ENCODE measurements around the gene BRD1. TPM values are rescaled to one million over a fixed set of nuclear protein-coding genes. Genes with fewer than 3 reads are reported as not detected.

BRD1 gene
- total RNA-seq, 2 experiments from 2014 or later = 26.0 to 27.0 TPM

DNA sequence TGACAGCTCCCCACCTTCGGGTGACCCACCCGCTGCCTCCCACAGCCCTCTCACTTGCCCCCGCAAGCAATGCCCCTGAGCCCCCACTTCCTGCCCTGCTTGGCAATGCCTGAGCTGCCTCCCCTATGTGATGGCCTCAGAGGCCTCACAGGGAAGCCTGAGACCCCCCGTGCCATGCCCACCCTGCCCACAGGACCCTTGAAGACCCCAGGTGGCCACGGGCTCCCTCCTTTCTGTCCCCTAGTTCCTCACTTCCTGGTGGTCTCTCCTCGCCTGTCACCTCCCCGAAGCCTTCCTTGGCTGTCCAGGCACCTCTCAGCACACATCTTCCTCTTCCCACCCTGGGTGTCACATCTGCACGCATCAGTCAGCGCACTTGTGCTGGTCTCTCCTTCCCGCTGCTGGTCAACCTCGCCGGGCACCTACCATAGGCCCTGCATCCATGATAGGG is 90.5 kb downstream of the BRD1 start:
- Mint-ChIP-seq H3K27ac (no peak overlapping the region), H3K9me3 (peaks cover 6% of the 10 kb centered on the region), H3K4me1 (ENCODE audit: low read depth) (peaks cover 6% of the 10 kb centered on the region), H3K36me3 (ENCODE audit: low read depth) (no peaks in the 10 kb centered on the region), H3K27me3 (ENCODE audit: low read depth) (peaks cover 17% of the 10 kb centered on the region), H3K4me3 (no peak overlapping the region)
- intact Hi-C loops (cut with micrococcal nuclease) = no loop called here
- CTCF ChIA-PET = interaction anchor here (1.5 kb wide), 1 partner anchor 11 kb away, joined by 4 read pairs; no protein-coding TSS in a partner anchor
- no peak for DNase-seq

DNA sequence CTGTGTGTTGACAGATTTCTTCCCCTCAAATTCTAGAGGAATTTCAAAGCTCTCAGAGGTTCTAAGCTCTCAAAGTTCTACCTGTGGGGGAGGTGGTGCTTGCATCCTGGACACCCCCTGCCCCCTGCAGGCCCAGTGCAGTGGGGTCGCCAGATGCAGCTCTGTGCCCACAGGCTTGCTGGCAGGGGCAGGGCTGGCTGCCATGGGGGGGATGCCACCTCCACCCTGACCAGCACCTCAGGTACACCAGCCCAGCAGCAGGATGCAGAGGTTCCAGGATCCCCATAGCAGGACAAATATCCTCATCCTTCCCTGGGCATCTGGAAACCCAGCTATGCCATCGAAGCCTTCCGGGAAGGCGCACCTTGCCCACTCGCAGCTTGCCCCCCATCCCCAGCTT is 91.1 kb downstream of the BRD1 start:
- DNase-seq = no peak
- Mint-ChIP-seq H3K27ac (no peak overlapping the region), H3K4me3 (no peak overlapping the region), H3K36me3 (ENCODE audit: low read depth) (no peaks in the 10 kb centered on the region), H3K4me1 (ENCODE audit: low read depth) (peaks cover 6% of the 10 kb centered on the region), H3K9me3 (peaks cover 6% of the 10 kb centered on the region), H3K27me3 (ENCODE audit: low read depth) (peaks cover 19% of the 10 kb centered on the region)
- CTCF ChIA-PET = interaction anchor here (0.7 to 1.5 kb wide), 3 partner anchors 11 to 41 kb away, joined by 3 to 4 read pairs (median 3); no protein-coding TSS in a partner anchor
- intact Hi-C loops (cut with micrococcal nuclease) = no loop called here

DNA sequence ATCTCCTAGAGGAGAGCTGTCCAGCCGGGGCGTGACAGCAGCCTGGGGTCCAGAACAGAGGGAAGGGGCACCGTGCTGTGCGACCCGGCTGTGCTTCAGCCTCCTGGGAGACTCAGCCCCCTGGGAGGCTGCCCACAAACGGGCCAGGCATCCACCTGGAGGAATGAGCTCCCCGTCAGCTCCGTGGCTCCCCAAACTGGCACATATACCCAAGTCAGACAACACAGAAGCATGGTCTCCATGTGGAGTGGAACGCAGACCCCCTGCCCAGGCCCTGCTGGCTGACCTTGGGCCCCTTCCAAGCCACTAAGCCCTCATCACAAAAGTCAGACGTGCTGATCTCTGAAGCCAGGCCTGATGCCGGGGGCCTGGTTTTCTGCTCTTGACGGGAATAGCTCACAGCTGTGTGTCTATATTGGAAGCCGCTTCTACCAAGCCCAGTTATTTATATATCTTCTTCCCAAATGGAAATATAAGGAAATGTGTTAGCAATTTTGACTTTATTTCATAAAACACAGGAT is 91.7 kb downstream of the BRD1 start:
- peaks cover 6% of the 10 kb centered on the region for H3K9me3 Mint-ChIP-seq
- no peak overlapping the region for H3K27ac Mint-ChIP-seq
- H3K4me1 Mint-ChIP-seq (ENCODE audit: low read depth) = peaks cover 6% of the 10 kb centered on the region
- CTCF ChIA-PET = interaction anchor here (0.7 to 1.5 kb wide), 3 partner anchors 10 to 41 kb away, joined by 3 to 4 read pairs (median 3); no protein-coding TSS in a partner anchor
- H3K4me3 Mint-ChIP-seq = no peak overlapping the region
- no peaks in the 10 kb centered on the region for H3K36me3 Mint-ChIP-seq (ENCODE audit: low read depth)
- H3K27me3 Mint-ChIP-seq (ENCODE audit: low read depth) = peaks cover 19% of the 10 kb centered on the region
- intact Hi-C loops (cut with micrococcal nuclease) = no loop called here
- DNase-seq = no peak

DNA sequence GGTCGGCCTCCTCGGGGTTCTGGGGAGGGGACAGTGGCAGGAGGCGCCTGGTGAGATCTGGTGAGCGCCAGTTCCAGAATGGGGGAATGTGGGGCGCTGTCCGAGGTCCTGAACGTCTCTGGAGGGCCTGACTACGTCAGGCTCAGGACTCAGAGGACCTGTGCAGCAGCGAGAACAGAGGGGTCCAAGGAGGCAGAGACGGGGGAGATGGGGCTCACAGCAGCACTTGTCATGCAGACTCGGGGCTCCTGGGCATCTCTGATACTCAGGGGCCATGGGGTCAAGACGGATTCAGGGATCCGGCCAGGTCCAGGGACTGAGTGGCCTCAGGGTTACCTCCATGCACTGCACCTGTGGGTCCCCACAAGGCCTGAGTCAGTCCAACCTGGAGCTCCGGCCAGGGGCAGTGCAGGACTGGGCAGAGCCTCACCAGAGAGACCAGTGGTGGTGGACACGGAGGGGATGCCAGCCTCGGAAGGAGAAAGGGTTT is 92.2 kb downstream of the BRD1 start:
- DNase-seq = peak; percentile 25
- peaks cover 22% of the 10 kb centered on the region for H3K27me3 Mint-ChIP-seq (ENCODE audit: low read depth)
- peaks cover 6% of the 10 kb centered on the region for H3K4me1 Mint-ChIP-seq (ENCODE audit: low read depth)
- H3K27ac Mint-ChIP-seq = no peak overlapping the region
- H3K36me3 Mint-ChIP-seq (ENCODE audit: low read depth) = no peaks in the 10 kb centered on the region
- intact Hi-C loops (cut with micrococcal nuclease) = no loop called here
- no peak overlapping the region for H3K4me3 Mint-ChIP-seq
- CTCF ChIA-PET = interaction anchor here (1.4 kb wide), 1 partner anchor 11 kb away, joined by 3 read pairs; no protein-coding TSS in a partner anchor
- H3K9me3 Mint-ChIP-seq = peaks cover 6% of the 10 kb centered on the region

DNA sequence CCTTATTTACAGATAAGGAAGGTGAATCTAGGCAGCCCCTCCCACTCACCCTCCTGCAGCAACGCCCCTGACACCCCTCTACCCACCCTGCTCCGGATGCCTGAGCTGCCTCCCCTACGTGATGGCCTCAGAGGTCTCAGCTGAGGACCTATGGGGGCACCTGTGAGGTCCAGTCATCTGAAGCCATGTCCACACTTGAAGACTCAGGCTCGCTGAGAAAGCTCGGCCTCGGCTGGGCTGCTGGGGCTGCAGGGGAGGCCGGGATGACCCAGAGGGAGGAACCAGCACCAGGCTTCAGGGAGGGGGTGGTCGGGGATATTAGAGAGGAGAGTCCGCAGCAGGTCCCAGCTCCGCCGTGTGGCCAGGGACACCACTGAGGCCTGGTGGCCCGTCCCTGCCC is 92.8 kb downstream of the BRD1 start:
- CTCF ChIA-PET = no interaction called here
- Mint-ChIP-seq H3K36me3 (ENCODE audit: low read depth) (no peaks in the 10 kb centered on the region), H3K9me3 (peaks cover 6% of the 10 kb centered on the region), H3K4me1 (ENCODE audit: low read depth) (peaks cover 6% of the 10 kb centered on the region), H3K27me3 (ENCODE audit: low read depth) (peaks cover 23% of the 10 kb centered on the region), H3K27ac (no peak overlapping the region), H3K4me3 (no peak overlapping the region)
- intact Hi-C loops (cut with micrococcal nuclease) = no loop called here
- DNase-seq = no peak

DNA sequence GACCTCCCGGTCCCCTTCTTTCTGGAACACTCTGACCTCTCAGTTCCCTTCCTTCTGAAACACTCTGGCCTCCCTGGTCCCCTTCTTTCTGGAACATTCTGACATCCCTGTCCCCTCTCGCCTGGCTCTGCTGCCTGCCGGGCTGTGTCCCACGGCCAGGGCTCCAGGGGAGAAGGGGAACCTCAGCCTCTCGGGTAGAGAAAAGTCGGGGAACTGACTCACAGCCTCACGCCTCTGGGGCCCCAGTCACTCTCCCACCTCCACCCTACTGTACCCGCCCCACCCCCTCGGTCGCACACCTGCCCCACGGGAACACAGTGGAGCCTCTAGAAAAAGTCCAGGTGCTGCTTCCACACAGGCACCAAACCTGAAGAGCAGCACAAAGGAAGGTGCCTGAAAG is 93.3 kb downstream of the BRD1 start:
- H3K4me1 Mint-ChIP-seq (ENCODE audit: low read depth) = peaks cover 6% of the 10 kb centered on the region
- no peak overlapping the region for H3K4me3 Mint-ChIP-seq
- intact Hi-C loops (cut with micrococcal nuclease) = no loop called here
- H3K36me3 Mint-ChIP-seq (ENCODE audit: low read depth) = no peaks in the 10 kb centered on the region
- DNase-seq = no peak
- peaks cover 18% of the 10 kb centered on the region for H3K27me3 Mint-ChIP-seq (ENCODE audit: low read depth)
- CTCF ChIA-PET = no interaction called here
- peaks cover under 1% of the 10 kb centered on the region for H3K9me3 Mint-ChIP-seq
- H3K27ac Mint-ChIP-seq = no peak overlapping the region

DNA sequence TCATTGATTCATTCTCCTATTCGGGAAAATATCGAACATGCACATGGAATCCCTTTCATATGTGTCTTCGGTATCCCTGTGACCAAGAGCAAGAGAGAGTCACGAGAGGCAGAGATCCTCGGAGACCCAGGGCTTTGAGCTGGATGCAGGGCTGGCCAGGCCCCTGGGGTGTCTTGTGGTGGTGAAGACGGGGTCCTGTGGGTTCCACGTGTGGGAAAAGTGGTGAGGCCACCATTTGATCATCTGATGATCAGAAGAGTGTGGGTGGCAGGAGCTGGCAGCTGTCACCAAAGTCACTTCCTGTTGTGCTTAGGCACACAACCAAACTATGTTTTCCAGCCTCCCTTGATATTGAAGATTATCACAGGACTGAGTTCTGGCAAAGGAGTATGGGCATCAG is 94.0 kb downstream of the BRD1 start:
- no peak for DNase-seq
- intact Hi-C loops (cut with micrococcal nuclease) = no loop called here
- no peaks in the 10 kb centered on the region for H3K36me3 Mint-ChIP-seq (ENCODE audit: low read depth)
- H3K9me3 Mint-ChIP-seq = no peaks in the 10 kb centered on the region
- peaks cover 6% of the 10 kb centered on the region for H3K4me1 Mint-ChIP-seq (ENCODE audit: low read depth)
- H3K4me3 Mint-ChIP-seq = no peak overlapping the region
- H3K27ac Mint-ChIP-seq = no peak overlapping the region
- CTCF ChIA-PET = no interaction called here
- peaks cover 22% of the 10 kb centered on the region for H3K27me3 Mint-ChIP-seq (ENCODE audit: low read depth)

DNA sequence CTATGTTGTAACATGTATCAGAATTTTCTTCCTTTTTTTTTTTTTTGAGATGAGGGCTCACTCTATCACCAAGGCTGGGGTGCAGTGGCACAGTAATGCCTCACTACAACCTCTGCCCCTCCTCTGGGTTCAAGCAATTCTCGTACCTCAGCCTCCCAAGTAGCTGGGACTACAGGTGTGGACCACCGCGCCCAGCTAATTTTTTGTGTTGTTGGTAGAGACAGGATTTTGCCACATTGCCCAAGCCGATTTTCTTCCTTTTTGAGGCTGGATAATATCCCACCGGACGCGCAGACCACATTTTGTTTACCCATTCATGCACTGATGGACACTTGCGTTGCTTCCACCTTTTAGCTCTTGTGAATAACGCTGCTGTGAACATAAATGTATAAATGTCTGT is 97.0 kb downstream of the BRD1 start:
- Mint-ChIP-seq H3K4me3 (no peak overlapping the region), H3K27me3 (ENCODE audit: low read depth) (peaks cover 27% of the 10 kb centered on the region), H3K9me3 (no peaks in the 10 kb centered on the region), H3K4me1 (ENCODE audit: low read depth) (peaks cover 10% of the 10 kb centered on the region), H3K36me3 (ENCODE audit: low read depth) (no peaks in the 10 kb centered on the region), H3K27ac (no peak overlapping the region)
- no peak for DNase-seq
- intact Hi-C loops (cut with micrococcal nuclease) = no loop called here
- CTCF ChIA-PET = no interaction called here

DNA sequence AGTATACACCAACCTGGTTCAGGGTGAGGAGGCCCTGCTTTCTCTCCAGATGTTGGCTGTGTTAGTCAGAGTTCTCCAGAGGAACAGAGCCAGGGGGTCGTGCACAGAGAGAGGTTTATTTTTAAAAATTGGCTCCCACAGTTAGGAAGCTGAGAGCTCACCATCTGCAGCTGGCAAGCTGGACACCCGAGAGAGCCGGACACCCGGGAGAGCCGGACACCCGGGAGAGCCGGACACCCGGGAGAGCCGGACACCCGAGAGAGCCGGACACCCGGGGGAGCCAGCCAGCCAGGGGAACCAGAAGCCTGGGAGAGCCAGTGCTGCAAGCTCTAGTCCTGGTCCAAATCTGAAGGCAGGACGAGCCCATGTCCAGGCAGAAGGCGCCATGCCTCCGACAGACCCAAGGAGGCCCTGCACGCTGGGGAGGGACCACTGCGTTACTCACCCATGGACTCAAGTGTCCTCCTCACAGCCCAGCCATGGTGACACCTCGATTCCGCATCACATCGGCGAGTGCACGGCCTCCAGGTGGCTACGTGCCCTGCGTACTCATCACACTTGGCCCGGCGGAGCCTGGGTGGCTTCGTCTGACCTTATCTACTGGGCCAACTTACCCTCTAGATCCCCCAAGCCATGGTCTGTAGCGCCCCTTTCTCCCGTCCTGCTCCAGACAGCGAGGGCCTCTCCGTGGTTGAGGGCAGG is 99.0 kb downstream of the BRD1 start:
- CTCF ChIA-PET = interaction anchor here (1.0 to 1.2 kb wide), 2 partner anchors 27 kb away, joined by 3 to 6 read pairs; no protein-coding TSS in a partner anchor
- intact Hi-C loops (cut with micrococcal nuclease) = loop anchor here (10.0 kb wide), 1 partner anchor 684 kb away; no protein-coding TSS in a partner anchor
- Mint-ChIP-seq H3K27ac (no peak overlapping the region), H3K9me3 (no peaks in the 10 kb centered on the region), H3K4me1 (ENCODE audit: low read depth) (peaks cover 10% of the 10 kb centered on the region), H3K4me3 (no peak overlapping the region), H3K27me3 (ENCODE audit: low read depth) (peaks cover 27% of the 10 kb centered on the region), H3K36me3 (ENCODE audit: low read depth) (no peaks in the 10 kb centered on the region)
- no peak for DNase-seq

DNA sequence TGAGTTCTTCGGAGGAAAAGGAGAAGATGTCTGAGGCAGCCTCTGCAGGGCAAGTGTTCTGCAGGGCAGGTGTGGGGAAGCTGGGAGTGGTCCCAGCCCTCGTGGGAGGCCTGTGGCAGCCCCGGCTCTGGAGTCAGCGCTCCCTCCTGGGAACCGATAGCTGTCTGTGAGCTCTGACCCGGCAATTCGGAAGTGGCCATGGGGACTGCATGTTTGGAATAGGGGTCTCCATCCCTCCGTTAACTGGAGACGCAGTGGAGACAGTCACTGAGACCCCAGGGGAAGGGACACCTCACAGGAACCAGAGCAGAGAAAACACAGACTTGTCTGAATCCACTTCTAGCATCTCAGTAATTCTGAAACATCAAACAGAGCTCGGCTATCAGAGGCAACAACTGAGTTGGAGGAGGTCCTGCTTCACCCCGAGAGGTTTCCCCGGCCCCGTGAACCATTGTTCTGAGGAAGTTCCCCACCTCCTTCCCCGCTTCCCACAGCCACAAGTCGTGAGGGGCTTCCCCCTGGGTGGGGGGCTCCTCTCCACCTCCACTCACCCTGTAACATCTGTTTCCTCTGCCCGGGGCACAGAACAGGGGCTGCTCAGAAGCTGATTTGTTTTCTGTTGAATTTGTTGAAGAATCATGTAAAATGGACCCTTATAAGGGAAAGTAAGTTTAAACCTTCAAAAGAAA is 99.6 kb downstream of the BRD1 start:
- H3K27me3 Mint-ChIP-seq (ENCODE audit: low read depth) = peaks cover 27% of the 10 kb centered on the region
- no peaks in the 10 kb centered on the region for H3K36me3 Mint-ChIP-seq (ENCODE audit: low read depth)
- DNase-seq = no peak
- no peak overlapping the region for H3K4me3 Mint-ChIP-seq
- H3K9me3 Mint-ChIP-seq = no peaks in the 10 kb centered on the region
- CTCF ChIA-PET = interaction anchor here (1.0 kb wide), 1 partner anchor 27 kb away, joined by 3 read pairs; no protein-coding TSS in a partner anchor
- H3K4me1 Mint-ChIP-seq (ENCODE audit: low read depth) = peaks cover 9% of the 10 kb centered on the region
- intact Hi-C loops (cut with micrococcal nuclease) = loop anchor here (10.0 kb wide), 1 partner anchor 683 kb away; no protein-coding TSS in a partner anchor
- H3K27ac Mint-ChIP-seq = no peak overlapping the region

DNA sequence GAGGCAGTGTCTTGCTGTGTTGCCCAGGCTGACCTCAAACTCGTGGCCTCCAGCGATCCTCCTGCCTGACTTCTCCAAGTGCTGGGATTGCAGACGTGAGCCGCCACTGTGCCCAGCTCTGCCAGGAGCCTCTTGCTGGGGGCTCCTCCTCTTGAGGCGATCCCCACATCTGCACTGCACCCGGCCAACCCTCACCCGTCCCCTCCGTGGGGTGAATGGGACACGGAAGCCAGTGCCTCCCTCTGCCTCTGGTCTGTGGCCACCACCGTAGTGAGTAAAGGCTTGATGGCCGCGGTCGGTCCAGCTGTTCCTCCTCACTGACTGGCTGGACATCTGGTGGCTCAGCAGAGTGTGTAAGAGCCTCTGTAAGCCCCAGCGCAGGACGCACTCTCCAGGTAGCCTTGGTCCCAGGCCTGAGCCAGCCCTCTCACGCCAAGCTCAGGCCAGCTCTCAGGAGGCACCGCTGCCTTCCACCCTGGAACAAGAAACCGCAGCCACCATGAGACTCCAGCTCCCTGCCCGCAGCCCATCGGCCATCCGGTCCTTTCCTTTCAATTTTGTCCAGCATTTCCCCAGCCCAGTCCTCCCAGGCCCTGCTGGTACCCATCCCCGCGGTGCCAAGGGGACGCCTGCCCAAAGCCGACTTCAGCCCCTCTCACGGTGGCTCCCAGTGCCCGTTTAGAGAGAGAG is 100.3 kb downstream of the BRD1 start:
- Mint-ChIP-seq H3K27me3 (ENCODE audit: low read depth) (peaks cover 27% of the 10 kb centered on the region), H3K27ac (no peak overlapping the region), H3K4me3 (no peak overlapping the region), H3K4me1 (ENCODE audit: low read depth) (peaks cover 9% of the 10 kb centered on the region), H3K9me3 (no peaks in the 10 kb centered on the region), H3K36me3 (ENCODE audit: low read depth) (no peaks in the 10 kb centered on the region)
- intact Hi-C loops (cut with micrococcal nuclease) = loop anchor here (10.0 kb wide), 1 partner anchor 683 kb away; no protein-coding TSS in a partner anchor
- CTCF ChIA-PET = no interaction called here
- DNase-seq = no peak

DNA sequence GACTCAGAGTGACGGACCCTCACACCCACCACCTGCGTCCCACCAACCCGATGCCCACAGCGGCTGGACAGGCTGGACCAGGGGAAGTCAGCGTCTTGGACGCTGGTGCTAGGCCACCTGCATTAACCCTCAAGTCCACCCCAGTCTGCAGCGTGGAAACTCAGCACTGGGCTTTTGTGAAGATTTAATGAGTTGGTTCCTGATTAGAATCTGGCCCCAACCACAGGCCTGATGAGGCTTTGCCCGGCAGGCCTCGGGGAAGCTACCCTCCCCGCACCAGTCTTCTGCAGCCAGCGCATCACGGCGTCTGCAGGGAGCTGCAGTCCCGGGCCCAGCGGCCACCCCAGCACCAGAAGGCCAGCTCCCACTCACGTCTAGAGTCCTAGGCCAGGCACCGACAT is 101.0 kb downstream of the BRD1 start:
- Mint-ChIP-seq H3K27me3 (ENCODE audit: low read depth) (peaks cover 23% of the 10 kb centered on the region), H3K4me1 (ENCODE audit: low read depth) (peaks cover 9% of the 10 kb centered on the region), H3K27ac (no peak overlapping the region), H3K4me3 (no peak overlapping the region), H3K9me3 (no peaks in the 10 kb centered on the region), H3K36me3 (ENCODE audit: low read depth) (no peaks in the 10 kb centered on the region)
- intact Hi-C loops (cut with micrococcal nuclease) = loop anchor here (10.0 kb wide), 1 partner anchor 682 kb away; no protein-coding TSS in a partner anchor
- CTCF ChIA-PET = no interaction called here
- no peak for DNase-seq

All from activated naive CD4-positive, alpha-beta T cell treated with anti-CD3 and anti-CD28 coated beads for 36 hours (primary cell).